GM12878 (cell line): ENCODE results near the gene TDP2. TPM values are rescaled to one million over a fixed set of nuclear protein-coding genes. Genes with fewer than 3 reads are reported as not detected.

Source experiments
- ATAC-seq: fragments of 200-7000 bp; cut with Tn5 transposase; 3 replicates; pipeline ENCODE4 v1.9.1; 2020; ENCODE audit warnings: mild to moderate bottlenecking, moderate library complexity
- BruUV-seq: library from RNA; stranded (reverse); fragments of 400-500 nt; replicated peaks from 2 replicates; lab custom pipeline; 2021; lab: Mats Ljungman, UMichigan
- CTCF ChIA-PET: fragments of 300-600 bp; sonication (Branson Sonifier 250); formaldehyde crosslinking; extraction: SDS; loops from one replicate; lab custom pipeline; 2021; ENCODE audit warnings: inconsistent platforms; lab: Yijun Ruan, JAX
- POLR2A ChIA-PET: fragments of 350-600 bp; formaldehyde crosslinking; extraction: SDS; loops from one replicate; lab custom pipeline; 2021; ENCODE audit warnings: inconsistent platforms; lab: Charles Lee
- RAD21 ChIA-PET: fragments of 300-600 bp; sonication (Branson Sonifier 250); formaldehyde crosslinking; loops from one replicate; lab custom pipeline; 2023; ENCODE audit warnings: antibody characterized with exemption; ENCODE audit not compliant: unreplicated experiment; lab: Charles Lee
- SMC1A ChIA-PET: fragments of 300-600 bp; sonication (Branson Sonifier 250); formaldehyde crosslinking; loops from one replicate; lab custom pipeline; 2023; ENCODE audit not compliant: unreplicated experiment, uncharacterized antibody; lab: Charles Lee
- DNase-seq: peaks from one replicate; pipeline ENCODE4 v3.0.0-alpha.2; 2011; ENCODE audit warnings: low read depth, low spot score
- FAIRE-seq: peaks from 3 replicates; lab custom pipeline; 2011; peaks lifted over from hg19 to GRCh38; lab: Jason Lieb, UNC
- H2AFZ ChIP-seq: 2 replicates; pipeline ENCODE4 v1.6.0; 2011; ENCODE audit warnings: low read depth, low read length, control low read depth; ENCODE audit not compliant: control insufficient read depth
- H3K27ac ChIP-seq: 2 replicates; pipeline ENCODE4 v1.5.1; 2011; ENCODE audit warnings: control low read depth; ENCODE audit not compliant: control insufficient read depth, insufficient read depth
- H3K27me3 ChIP-seq, 2 experiments: replicated peaks in 1 of 2; 2 replicates each; pipeline versions ENCODE4 v1.6.0 to v1.6.1; 2011; ENCODE audit warnings: low read length in 1 of 2; ENCODE audit not compliant: control insufficient read depth in 2 of 2, insufficient read depth in 2 of 2
- H3K36me3 ChIP-seq, 2 experiments: 2 replicates each; pipeline ENCODE4 v1.5.1; 2011; ENCODE audit warnings: low read length in 1 of 2; ENCODE audit not compliant: control insufficient read depth in 2 of 2, insufficient read depth in 2 of 2
- H3K4me1 ChIP-seq: 2 replicates; pipeline ENCODE4 v1.6.1; 2011; ENCODE audit warnings: mild to moderate bottlenecking, low read length, moderate library complexity, mixed read lengths; ENCODE audit not compliant: control insufficient read depth, insufficient read depth
- H3K4me2 ChIP-seq: 2 replicates; pipeline ENCODE4 v1.6.0; 2011; ENCODE audit warnings: control low read depth; ENCODE audit not compliant: control insufficient read depth, insufficient read depth
- H3K4me3 ChIP-seq: fragments of 200-600 bp; sonication (generic); 2 replicates; pipeline ENCODE4 v1.5.1; 2016
- H3K79me2 ChIP-seq: 2 replicates; pipeline ENCODE4 v1.6.0; 2011; ENCODE audit warnings: low read length; ENCODE audit not compliant: control insufficient read depth, insufficient read depth
- H3K9ac ChIP-seq: 2 replicates; pipeline ENCODE4 v1.8.0; 2011; ENCODE audit warnings: low read length, control low read depth, mixed read lengths; ENCODE audit not compliant: control insufficient read depth, insufficient read depth
- H3K9me3 ChIP-seq: replicated peaks from 3 replicates; pipeline ENCODE4 v1.5.1; 2011; ENCODE audit warnings: mild to moderate bottlenecking, low read length; ENCODE audit not compliant: control insufficient read depth, insufficient read depth
- H4K20me1 ChIP-seq: 2 replicates; pipeline ENCODE4 v1.6.0; 2011; ENCODE audit not compliant: control insufficient read depth, insufficient read depth
- ASH2L ChIP-seq: fragments of 300-600, 200-600 bp; sonication (generic); IDR thresholded peaks from 2 replicates; pipeline ENCODE4 v1.6.1; 2017; ENCODE audit warnings: low read depth, mild to moderate bottlenecking, borderline replicate concordance
- EGR1 ChIP-seq, 2 experiments: IDR thresholded peaks; 1 replicate in 1 of 2; 2 replicates in 1 of 2; pipeline ENCODE4 v1.6.1; 2011 to 2012; ENCODE audit warnings: low read depth in 2 of 2, low read length in 2 of 2, borderline replicate concordance in 1 of 2, mild to moderate bottlenecking in 1 of 2, moderate library complexity in 1 of 2
- ETV6 ChIP-seq, 2 experiments: fragments of 450-650 bp in 1 of 2; IDR thresholded peaks in 1 of 2; conservative IDR thresholded peaks in 1 of 2; 2 replicates each; pipeline ENCODE4 v1.6.1; 2014; ENCODE audit warnings: antibody characterized with exemption in 1 of 2, borderline replicate concordance in 1 of 2, low read depth in 1 of 2, mild to moderate bottlenecking in 1 of 2, moderate library complexity in 1 of 2
- HDAC2 ChIP-seq: fragments of 200-600 bp; sonication (generic); IDR thresholded peaks from 2 replicates; pipeline ENCODE4 v1.6.1; 2017
- IRF3 ChIP-seq: fragments of 450-650 bp; IDR thresholded peaks from 2 replicates; pipeline ENCODE4 v1.6.1; 2014; ENCODE audit warnings: mild to moderate bottlenecking
- MTA2 ChIP-seq: fragments of 450-650 bp; IDR thresholded peaks from 2 replicates; pipeline ENCODE4 v1.6.1; 2016; ENCODE audit warnings: low read depth, mild to moderate bottlenecking, moderate library complexity
- NFIC ChIP-seq: IDR thresholded peaks from 2 replicates; pipeline ENCODE4 v1.6.1; 2012; ENCODE audit warnings: low read depth, mild to moderate bottlenecking, inconsistent platforms, low read length, moderate library complexity
- NKRF ChIP-seq: fragments of 450-650 bp; conservative IDR thresholded peaks from 2 replicates; pipeline ENCODE4 v1.6.1; 2017; ENCODE audit warnings: mild to moderate bottlenecking, moderate library complexity
- SREBF1 ChIP-seq: IDR thresholded peaks from 2 replicates; pipeline ENCODE4 v1.6.1; 2012; ENCODE audit warnings: mild to moderate bottlenecking, low read length
- YY1 ChIP-seq: IDR thresholded peaks from 2 replicates; pipeline ENCODE4 v1.6.1; 2011; ENCODE audit warnings: low read depth, mild to moderate bottlenecking, low read length
- ZNF207 ChIP-seq: fragments of 450-650 bp; IDR thresholded peaks from 2 replicates; pipeline ENCODE4 v1.6.1; 2014; ENCODE audit warnings: antibody characterized with exemption, mild to moderate bottlenecking, borderline replicate concordance
- ZSCAN29 ChIP-seq: fragments of 450-650 bp; IDR thresholded peaks from 2 replicates; pipeline ENCODE4 v1.6.1; 2017; ENCODE audit warnings: mild to moderate bottlenecking, moderate library complexity
- WGBS: methylation state at CpG from one replicate; pipeline ENCODE4 v1.1.6; 2016; ENCODE audit warnings: low lambda C conversion rate; ENCODE audit not compliant: insufficient replicate concordance, insufficient coverage; ENCODE audit errors: missing lambda C conversion rate; 5-methylcytosine and 5-hydroxymethylcytosine counted together
- in situ Hi-C: fragments of 300-500 bp; cut with MboI; formaldehyde crosslinking; loops from 9 replicates; pipeline ENCODE4 v1.14.3; 2018; ENCODE audit warnings: mixed read lengths
- intact Hi-C: fragments of 100-400 bp; cut with micrococcal nuclease; formaldehyde crosslinking; loops from one replicate; pipeline ENCODE4 v1.14.2; 2022; ENCODE audit not compliant: unreplicated experiment
- polyA plus RNA-seq, 11 experiments: library from polyadenylated mRNA; depleted of rRNA in 4 of 11; unstranded in 6 of 11; stranded (reverse) in 5 of 11; fragments of >200 nt; fragmentation: Nextera tagmentation in 4 of 11; fragmentation: Illumina TruSeq in 1 of 11; extraction: Ambion mirVana in 4 of 11; extraction: Trizol in 1 of 11; gene quantifications; 1 replicate in 1 of 11; 2 replicates in 10 of 11; pipeline versions ENCODE4 v1.2.1 to v1.2.3, GENCODE V29; 2011 to 2016; ENCODE audit warnings: inconsistent platforms in 2 of 11, missing spikeins in 2 of 11, low read depth in 1 of 11
- total RNA-seq, 4 experiments: library from RNA; depleted of rRNA in 3 of 4; stranded (reverse); fragments of >200 nt in 3 of 4; fragmentation: Illumina TruSeq in 1 of 4; extraction: Trizol in 1 of 4; gene quantifications; 2 replicates each; pipeline versions ENCODE4 v1.2.1 to v1.2.3, GENCODE V29; 2013 to 2021
- TF ChIP-seq, protein P1 (sequence below): IDR thresholded peaks from 2 replicates; pipeline ENCODE4 v1.6.1; 2012; ENCODE audit warnings: improper control_type of control experiment, low read depth, low read length; ENCODE audit not compliant: insufficient replicate concordance

TDP2 gene
- total and polyA plus RNA-seq, 10 of the 15 experiments (the other 5 are each of a cell fraction or from before 2014, with no cell fraction given), result 24.4 to 53.3 (median 38.8) TPM

- TF ChIP-seq, protein P1, sequence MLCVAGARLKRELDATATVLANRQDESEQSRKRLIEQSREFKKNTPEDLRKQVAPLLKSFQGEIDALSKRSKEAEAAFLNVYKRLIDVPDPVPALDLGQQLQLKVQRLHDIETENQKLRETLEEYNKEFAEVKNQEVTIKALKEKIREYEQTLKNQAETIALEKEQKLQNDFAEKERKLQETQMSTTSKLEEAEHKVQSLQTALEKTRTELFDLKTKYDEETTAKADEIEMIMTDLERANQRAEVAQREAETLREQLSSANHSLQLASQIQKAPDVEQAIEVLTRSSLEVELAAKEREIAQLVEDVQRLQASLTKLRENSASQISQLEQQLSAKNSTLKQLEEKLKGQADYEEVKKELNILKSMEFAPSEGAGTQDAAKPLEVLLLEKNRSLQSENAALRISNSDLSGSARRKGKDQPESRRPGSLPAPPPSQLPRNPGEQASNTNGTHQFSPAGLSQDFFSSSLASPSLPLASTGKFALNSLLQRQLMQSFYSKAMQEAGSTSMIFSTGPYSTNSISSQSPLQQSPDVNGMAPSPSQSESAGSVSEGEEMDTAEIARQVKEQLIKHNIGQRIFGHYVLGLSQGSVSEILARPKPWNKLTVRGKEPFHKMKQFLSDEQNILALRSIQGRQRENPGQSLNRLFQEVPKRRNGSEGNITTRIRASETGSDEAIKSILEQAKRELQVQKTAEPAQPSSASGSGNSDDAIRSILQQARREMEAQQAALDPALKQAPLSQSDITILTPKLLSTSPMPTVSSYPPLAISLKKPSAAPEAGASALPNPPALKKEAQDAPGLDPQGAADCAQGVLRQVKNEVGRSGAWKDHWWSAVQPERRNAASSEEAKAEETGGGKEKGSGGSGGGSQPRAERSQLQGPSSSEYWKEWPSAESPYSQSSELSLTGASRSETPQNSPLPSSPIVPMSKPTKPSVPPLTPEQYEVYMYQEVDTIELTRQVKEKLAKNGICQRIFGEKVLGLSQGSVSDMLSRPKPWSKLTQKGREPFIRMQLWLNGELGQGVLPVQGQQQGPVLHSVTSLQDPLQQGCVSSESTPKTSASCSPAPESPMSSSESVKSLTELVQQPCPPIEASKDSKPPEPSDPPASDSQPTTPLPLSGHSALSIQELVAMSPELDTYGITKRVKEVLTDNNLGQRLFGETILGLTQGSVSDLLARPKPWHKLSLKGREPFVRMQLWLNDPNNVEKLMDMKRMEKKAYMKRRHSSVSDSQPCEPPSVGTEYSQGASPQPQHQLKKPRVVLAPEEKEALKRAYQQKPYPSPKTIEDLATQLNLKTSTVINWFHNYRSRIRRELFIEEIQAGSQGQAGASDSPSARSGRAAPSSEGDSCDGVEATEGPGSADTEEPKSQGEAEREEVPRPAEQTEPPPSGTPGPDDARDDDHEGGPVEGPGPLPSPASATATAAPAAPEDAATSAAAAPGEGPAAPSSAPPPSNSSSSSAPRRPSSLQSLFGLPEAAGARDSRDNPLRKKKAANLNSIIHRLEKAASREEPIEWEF, result no peak
- TF ChIP-seq NFIC, result no peak
- TF ChIP-seq ETV6 (conservative IDR thresholded peaks at IDR 0.05 in 1 of 2, IDR thresholded peaks at IDR 0.05 in 1 of 2; ENCODE audit: borderline replicate concordance in 1 of 2, low read depth in 1 of 2), result no peak
- TF ChIP-seq EGR1 (IDR thresholded peaks at IDR 0.05; ENCODE audit: borderline replicate concordance in 1 of 2, low read depth in 2 of 2, low read length in 2 of 2), result no peak
- no peak for TF ChIP-seq MTA2
- no peak for TF ChIP-seq ZSCAN29
Measured at GRCh38 chr6:24649691-24650090, 17.0 kb downstream of the TDP2 start (continued).

DNA sequence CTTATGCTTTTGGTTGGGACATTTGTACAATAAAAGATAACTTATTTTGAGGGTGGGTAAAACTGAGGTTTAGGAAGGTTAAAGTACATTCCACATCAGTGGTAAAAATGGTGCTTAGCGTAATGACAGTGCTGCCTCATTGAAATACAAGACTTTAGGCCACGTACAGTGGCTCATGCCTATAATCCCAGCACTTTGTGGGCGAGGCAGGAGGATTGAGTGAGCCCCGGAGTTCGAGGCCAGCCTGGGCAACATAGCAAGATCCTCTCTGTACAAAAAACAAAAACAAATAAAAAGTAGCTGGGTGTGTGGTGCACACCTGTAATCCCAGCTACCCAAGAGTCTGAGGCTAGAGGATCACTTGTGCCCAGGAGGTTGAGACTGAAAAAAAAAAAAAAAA is 18.4 kb downstream of the TDP2 start:
- Histone ChIP-seq H3K4me2 (no peak overlapping the region), H3K9ac (no peak overlapping the region), H3K4me1 (peaks cover 6% of the 10 kb centered on the region), H3K27ac (no peak overlapping the region), H3K27me3 (no peaks in the 10 kb centered on the region), H3K79me2 (no peaks in the 10 kb centered on the region), H3K4me3 (no peak overlapping the region), H2AFZ (no peak overlapping the region), H4K20me1 (no peaks in the 10 kb centered on the region), H3K36me3 (peaks cover 2 to 10% of the 10 kb centered on the region in 2 experiments; a peak in 3 of 4 replicates), H3K9me3 (no peaks in the 10 kb centered on the region)
- ChIA-PET RAD21 (interaction anchor here (1.1 kb wide), 1 partner anchor 18 kb away, joined by 3 read pairs; no protein-coding TSS in a partner anchor), CTCF (interaction anchor here (1.1 kb wide), 1 partner anchor 68 kb away, joined by 3 read pairs; no protein-coding TSS in a partner anchor), POLR2A (interaction anchor here (0.6 to 0.7 kb wide), 2 partner anchors 90 to 306 kb away, joined by 3 to 5 read pairs; no protein-coding TSS in a partner anchor), SMC1A (interaction anchor here (0.7 kb wide), 1 partner anchor 11 kb away, joined by 5 read pairs; no protein-coding TSS in a partner anchor)
- BruUV-seq, result no TSS peak
- intact Hi-C loops (no loop called here), in situ Hi-C loops (no loop called here)
- DNase-seq, result no peak
- no peak for FAIRE-seq
- ATAC-seq, result no peak
- TF ChIP-seq ASH2L, result no peak
- TF ChIP-seq SREBF1, result no peak
- no peak for TF ChIP-seq HDAC2
- no peak for TF ChIP-seq YY1
- no peak for TF ChIP-seq ZNF207
- TF ChIP-seq IRF3, result no peak
- no peak for TF ChIP-seq NKRF
- 86% methylated on average over 5 of the region's 5 CpGs for WGBS
